OCI-LY7 (cell line): ENCODE measurements around the gene FBXL20.

Experiments
- CTCF ChIP-seq: fragments of 200-600 bp; sonication (generic); conservative IDR thresholded peaks from 2 replicates; pipeline ENCODE4 v1.5.1; 2014; ENCODE audit warnings: mild to moderate bottlenecking, antibody characterized with exemption, low read length, moderate library complexity, mixed read lengths
- EZH2phosphoT487 ChIP-seq: fragments of 200-600 bp; sonication (generic); IDR thresholded peaks from 2 replicates; pipeline ENCODE4 v1.6.1; 2018; ENCODE audit warnings: low read depth, borderline replicate concordance, mild to moderate bottlenecking, mixed run types, antibody characterized with exemption, low read length, moderate library complexity, mixed read lengths

- TF ChIP-seq CTCF (no peak), EZH2phosphoT487 (no peak)
Measured at GRCh38 chr17:39349246-39349645, 52.2 kb downstream of the FBXL20 start.
